ENCODE measurements around the gene PMAIP1.

The PMAIP1 gene

DNA sequence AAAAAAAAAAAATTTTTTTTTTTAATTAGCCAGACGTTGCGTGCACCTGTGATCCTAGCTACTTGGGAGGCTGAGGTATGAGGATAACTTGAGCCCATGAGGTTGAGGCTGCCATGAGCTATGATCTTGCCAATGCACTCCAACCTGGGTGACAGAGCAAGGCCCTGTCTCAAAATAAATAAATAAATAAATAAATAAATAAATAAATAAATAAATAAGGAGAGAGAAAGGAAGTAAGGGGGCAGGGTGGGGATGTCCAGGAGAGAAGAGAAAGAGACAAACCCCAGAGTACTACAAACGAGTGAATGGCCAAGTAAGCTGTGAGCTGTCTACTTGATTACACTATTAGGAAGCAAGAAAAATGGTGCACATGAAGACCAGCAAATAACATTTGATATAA is 7.7 kb upstream of the PMAIP1 start:
- no peak for TF ChIP-seq EZH2phosphoT487 (conservative IDR thresholded peaks at IDR 0.05; ENCODE audit: low read length)
- TF ChIP-seq, protein P1, sequence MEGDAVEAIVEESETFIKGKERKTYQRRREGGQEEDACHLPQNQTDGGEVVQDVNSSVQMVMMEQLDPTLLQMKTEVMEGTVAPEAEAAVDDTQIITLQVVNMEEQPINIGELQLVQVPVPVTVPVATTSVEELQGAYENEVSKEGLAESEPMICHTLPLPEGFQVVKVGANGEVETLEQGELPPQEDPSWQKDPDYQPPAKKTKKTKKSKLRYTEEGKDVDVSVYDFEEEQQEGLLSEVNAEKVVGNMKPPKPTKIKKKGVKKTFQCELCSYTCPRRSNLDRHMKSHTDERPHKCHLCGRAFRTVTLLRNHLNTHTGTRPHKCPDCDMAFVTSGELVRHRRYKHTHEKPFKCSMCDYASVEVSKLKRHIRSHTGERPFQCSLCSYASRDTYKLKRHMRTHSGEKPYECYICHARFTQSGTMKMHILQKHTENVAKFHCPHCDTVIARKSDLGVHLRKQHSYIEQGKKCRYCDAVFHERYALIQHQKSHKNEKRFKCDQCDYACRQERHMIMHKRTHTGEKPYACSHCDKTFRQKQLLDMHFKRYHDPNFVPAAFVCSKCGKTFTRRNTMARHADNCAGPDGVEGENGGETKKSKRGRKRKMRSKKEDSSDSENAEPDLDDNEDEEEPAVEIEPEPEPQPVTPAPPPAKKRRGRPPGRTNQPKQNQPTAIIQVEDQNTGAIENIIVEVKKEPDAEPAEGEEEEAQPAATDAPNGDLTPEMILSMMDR (IDR thresholded peaks at IDR 0.05; ENCODE audit: insufficient read depth, low read length, poor library complexity, severe bottlenecking): no peak
- no peaks in the 10 kb centered on the region for H3F3A ChIP-seq (ENCODE audit: insufficient read depth)
- no peak overlapping the region for H3K4me2 ChIP-seq (ENCODE audit: low read depth, low read length, poor library complexity, severe bottlenecking)
- H3K9me2 ChIP-seq (replicated peaks; ENCODE audit: insufficient read depth, low read length): no peaks in the 10 kb centered on the region
- no peaks in the 10 kb centered on the region for H3K9me3 ChIP-seq (ENCODE audit: insufficient read depth, low read length)
- no peak overlapping the region for H3K9ac ChIP-seq (ENCODE audit: low read length)
- H4K20me1 ChIP-seq (ENCODE audit: low read depth, low read length): no peaks in the 10 kb centered on the region
- no peaks in the 10 kb centered on the region for H3K27me3 ChIP-seq (ENCODE audit: low read length)
- no peaks in the 10 kb centered on the region for H3K36me3 ChIP-seq (ENCODE audit: low read length)
- no peaks in the 10 kb centered on the region for H3K79me2 ChIP-seq (ENCODE audit: insufficient read depth, low read length)
- no peak overlapping the region for H2AFZ ChIP-seq (ENCODE audit: low read depth, low read length, severe bottlenecking)
- H3K4me3 ChIP-seq (ENCODE audit: insufficient read depth, low read length, poor library complexity, severe bottlenecking): no peak overlapping the region
- H3K27ac ChIP-seq (ENCODE audit: low read depth, low read length): no peak overlapping the region

DNA sequence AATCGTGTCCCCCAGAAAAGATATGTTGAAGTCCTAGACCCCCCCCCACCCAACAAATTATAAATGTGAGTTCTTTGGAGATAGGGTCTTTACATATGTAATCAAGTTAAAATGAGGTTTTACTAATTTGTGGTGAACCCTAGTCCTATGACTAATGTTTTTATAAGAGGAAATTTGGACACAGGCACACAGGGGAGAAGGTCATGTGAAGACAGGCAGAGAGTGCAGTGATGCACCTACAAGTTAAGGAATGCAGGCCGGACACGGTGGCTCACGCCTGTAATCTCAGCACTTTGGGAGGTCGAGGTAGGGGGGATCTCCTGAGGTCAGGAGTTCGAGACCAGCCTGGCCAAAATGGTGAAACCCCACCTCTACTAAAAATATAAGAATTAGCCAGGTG is 5.8 kb upstream of the PMAIP1 start:
- Histone ChIP-seq H3K27ac (ENCODE audit: low read depth, low read length) (no peak overlapping the region), H3F3A (ENCODE audit: insufficient read depth) (peaks cover 2% of the 10 kb centered on the region; the same call in 1 of the 2 replicates), H3K4me2 (ENCODE audit: low read depth, low read length, poor library complexity, severe bottlenecking) (no peak overlapping the region), H3K27me3 (ENCODE audit: low read length) (no peaks in the 10 kb centered on the region), H3K4me3 (ENCODE audit: insufficient read depth, low read length, poor library complexity, severe bottlenecking) (no peak overlapping the region), H2AFZ (ENCODE audit: low read depth, low read length, severe bottlenecking) (no peak overlapping the region), H3K36me3 (ENCODE audit: low read length) (no peaks in the 10 kb centered on the region), H3K79me2 (ENCODE audit: insufficient read depth, low read length) (no peaks in the 10 kb centered on the region), H3K9me2 (replicated peaks; ENCODE audit: insufficient read depth, low read length) (no peaks in the 10 kb centered on the region), H3K9ac (ENCODE audit: low read length) (no peak overlapping the region), H4K20me1 (ENCODE audit: low read depth, low read length) (no peaks in the 10 kb centered on the region), H3K9me3 (ENCODE audit: insufficient read depth, low read length) (no peaks in the 10 kb centered on the region)
- TF ChIP-seq EZH2phosphoT487 (conservative IDR thresholded peaks at IDR 0.05; ENCODE audit: low read length): no peak
- TF ChIP-seq, protein P1 (IDR thresholded peaks at IDR 0.05; ENCODE audit: insufficient read depth, low read length, poor library complexity, severe bottlenecking): no peak

DNA sequence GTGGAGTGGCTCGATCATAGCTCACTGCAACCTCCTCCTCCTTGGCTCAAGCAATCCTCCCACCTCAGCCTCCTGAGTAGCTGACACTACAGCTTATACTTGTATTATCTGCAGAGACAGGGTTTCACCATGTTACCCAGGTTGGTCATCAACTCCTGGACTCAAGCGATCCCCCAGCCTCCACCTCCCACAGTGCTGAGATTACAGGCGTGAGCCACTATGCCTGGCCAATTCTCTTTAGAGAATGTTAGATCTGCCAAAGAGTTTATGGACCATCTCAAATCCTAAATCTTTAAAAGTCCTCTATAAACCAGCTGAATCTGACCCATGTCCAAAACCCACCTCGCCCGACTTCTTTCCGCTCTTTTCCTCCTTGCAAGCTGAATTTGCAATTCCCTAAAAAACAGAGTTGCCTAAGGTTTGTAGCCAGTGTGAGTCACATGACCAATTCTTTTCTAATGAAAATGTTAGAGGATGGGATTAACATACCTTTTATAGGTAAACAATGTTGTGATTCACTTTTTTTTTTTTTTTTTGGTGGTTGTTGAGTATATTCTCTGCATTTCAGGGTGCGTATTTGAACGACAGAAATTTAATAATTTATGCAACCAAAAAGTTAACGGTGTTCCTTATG is 2.4 kb upstream of the PMAIP1 start:
- H3F3A ChIP-seq (ENCODE audit: insufficient read depth): peaks cover 4% of the 10 kb centered on the region; the same call in 1 of the 2 replicates
- no peak for TF ChIP-seq EZH2phosphoT487 (conservative IDR thresholded peaks at IDR 0.05; ENCODE audit: low read length)
- TF ChIP-seq, protein P1 (IDR thresholded peaks at IDR 0.05; ENCODE audit: insufficient read depth, low read length, poor library complexity, severe bottlenecking): no peak
- no peak overlapping the region for H3K27ac ChIP-seq (ENCODE audit: low read depth, low read length)
- no peak overlapping the region for H3K4me2 ChIP-seq (ENCODE audit: low read depth, low read length, poor library complexity, severe bottlenecking)
- no peaks in the 10 kb centered on the region for H3K27me3 ChIP-seq (ENCODE audit: low read length)
- H3K9me2 ChIP-seq (replicated peaks; ENCODE audit: insufficient read depth, low read length): no peaks in the 10 kb centered on the region
- H3K9me3 ChIP-seq (ENCODE audit: insufficient read depth, low read length): no peaks in the 10 kb centered on the region
- H3K4me3 ChIP-seq (ENCODE audit: insufficient read depth, low read length, poor library complexity, severe bottlenecking): no peak overlapping the region
- H3K36me3 ChIP-seq (ENCODE audit: low read length): peaks cover 12% of the 10 kb centered on the region; the same call in 1 of the 2 replicates
- H3K79me2 ChIP-seq (ENCODE audit: insufficient read depth, low read length): peaks cover 25% of the 10 kb centered on the region
- no peak overlapping the region for H3K9ac ChIP-seq (ENCODE audit: low read length)
- peaks cover 13% of the 10 kb centered on the region for H4K20me1 ChIP-seq (ENCODE audit: low read depth, low read length)
- no peak overlapping the region for H2AFZ ChIP-seq (ENCODE audit: low read depth, low read length, severe bottlenecking)
